ENCODE results near the gene BATF3.
"Not testable (repeated sequence)": the region's sequence is repeated elsewhere in the genome, so short reads cannot be mapped to it uniquely, and the experiment has no call there.

BATF3 gene

GRCh38 chr1:212667223-212668139 is 32.2 kb downstream of the BATF3 start:
- Histone ChIP-seq H3K27ac (peak overlapping the region in 20 of 21 experiments; percentile 4 to 92 (median 59)), H3K4me3 (no peak overlapping the region)

- H3K4me3 ChIP-seq = no peak overlapping the region
- no peak overlapping the region for H3K27ac ChIP-seq
These were observed 33.4 kb downstream of the BATF3 start for GRCh38 chr1:212666116-212666775.

DNA sequence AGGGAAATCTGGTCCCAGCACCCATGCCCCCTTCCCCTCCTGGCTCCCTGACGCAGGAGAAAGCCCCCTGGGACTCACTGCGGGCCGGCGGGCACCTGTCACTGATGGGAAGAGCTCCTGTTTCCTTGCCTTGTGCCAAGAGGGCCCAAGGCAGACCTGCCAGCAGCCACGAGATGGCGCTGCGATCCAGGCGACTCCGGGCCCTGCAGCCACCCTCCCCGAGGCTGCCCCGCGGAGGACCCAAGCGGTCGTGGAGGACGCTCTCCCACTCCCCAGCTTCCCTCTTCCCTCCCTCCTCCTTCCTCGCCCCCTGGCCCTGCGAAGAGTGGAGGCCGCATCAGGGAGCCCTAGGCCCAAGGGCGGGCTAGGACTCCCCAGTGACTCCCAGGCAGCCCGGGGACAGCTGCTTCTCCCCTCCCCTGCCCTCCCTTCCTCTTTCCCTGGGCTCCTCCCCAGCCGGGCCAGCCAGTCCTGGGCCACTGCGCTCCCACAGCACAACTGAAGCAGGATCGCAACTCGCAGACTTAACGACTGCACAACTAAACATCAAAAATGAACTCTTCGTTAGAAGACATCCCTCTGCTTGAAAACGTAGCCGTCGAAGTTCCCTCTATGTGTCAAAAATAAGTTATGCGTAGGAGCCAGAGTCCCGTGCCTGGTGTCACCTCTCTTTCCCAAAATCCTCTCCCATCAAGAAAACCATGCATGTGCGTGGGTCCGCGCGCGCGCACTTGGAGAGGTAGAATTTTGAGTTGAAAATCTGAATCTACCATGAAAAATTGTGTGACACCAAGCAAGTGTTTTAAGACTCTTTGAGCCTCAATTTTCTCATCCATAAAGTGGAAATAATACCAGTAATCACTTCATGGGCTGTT is 34.2 kb downstream of the BATF3 start:
- H3K27ac ChIP-seq = peak overlapping the region in 15 of 21 experiments; percentile 46 to 84 (median 77)
- peak overlapping the region; percentile 21 to 43 (median 33) for H3K4me3 ChIP-seq

DNA sequence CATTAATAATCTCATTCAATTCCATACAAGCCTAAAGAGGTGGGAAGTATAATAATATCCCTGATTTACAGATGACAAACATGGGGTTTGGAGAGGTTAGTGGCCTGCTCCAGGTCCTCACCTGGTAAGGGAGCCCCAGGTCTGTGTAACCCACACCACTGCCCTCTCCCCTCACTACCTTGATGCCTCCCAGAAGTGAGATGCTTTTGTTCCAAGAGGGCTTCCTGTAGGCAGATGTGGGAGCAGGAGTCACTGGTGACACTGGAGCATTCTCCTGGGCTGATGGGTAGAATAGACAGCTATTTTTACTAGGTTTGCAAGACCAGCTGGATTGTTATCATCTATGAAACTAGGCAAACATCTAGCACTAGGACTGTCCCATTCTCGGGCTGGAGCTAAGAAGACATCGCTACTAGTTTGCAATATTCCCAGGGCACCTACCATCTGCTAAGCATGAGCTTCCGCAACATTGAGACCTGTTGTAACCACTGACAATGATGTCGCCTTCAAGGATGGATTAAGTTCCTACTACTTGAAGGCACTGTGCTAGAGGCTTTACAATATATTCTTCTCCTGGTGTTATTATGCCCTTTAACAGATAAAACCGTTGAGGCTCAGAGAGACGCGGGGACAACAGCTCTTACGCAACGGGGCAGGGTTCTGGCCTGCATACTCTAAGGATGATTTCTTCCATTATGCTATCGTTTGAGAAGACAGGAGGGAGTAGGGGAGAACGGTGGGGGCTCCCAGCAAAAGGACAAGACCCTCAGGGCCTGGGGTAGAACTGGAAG is 35.0 kb downstream of the BATF3 start:
- H3K27ac ChIP-seq = peak overlapping the region in 2 of 21 experiments; percentile 76 to 82
- no peak overlapping the region for H3K4me3 ChIP-seq

DNA sequence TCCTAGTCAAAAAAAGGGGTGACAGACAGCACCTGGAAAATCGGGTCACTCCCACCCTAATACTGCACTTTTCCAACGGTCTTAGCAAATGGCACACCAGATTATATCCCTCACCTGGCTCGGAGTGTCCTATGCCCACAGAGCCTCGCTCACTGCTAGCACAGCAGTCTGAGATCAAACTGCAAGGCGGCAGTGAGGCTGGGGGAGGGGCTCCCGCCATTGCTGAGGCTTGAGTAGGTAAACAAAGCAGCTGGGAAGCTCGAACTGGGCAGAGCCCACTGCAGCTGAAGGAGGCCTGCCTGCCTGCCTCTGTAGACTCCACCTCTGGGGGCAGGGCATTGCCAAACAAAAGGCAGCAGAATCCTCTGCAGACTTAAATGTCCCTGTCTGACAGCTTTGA is 41.4 kb downstream of the BATF3 start:
- H3K27ac ChIP-seq = not testable (repeated sequence)

DNA sequence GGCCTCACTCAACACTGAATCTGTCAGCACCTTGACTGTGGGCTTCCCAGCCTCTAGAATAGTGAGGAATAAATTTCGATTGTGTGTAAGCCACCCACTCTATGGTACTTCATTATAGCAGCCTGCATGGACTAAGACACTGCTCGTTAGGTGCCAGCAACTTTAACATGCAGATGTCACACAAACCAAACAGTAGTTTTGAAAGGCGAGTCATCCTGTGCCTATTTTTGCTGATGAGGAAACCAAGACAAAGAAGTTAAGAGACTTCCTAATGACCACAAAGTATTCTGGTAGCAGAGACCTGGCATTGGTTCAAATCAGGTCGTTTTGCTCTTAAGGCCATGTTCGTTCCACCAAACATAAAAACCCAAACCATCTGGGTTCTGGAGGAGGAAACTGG is 42.9 kb downstream of the BATF3 start:
- Histone ChIP-seq H3K27ac (no peak overlapping the region), H3K4me3 (no peak overlapping the region)

More for the DNA sequence above, 41.4 kb downstream of the BATF3 start:
- not testable (repeated sequence) for H3K4me3 ChIP-seq

GRCh38 chr1:212655668-212656440 is 43.8 kb downstream of the BATF3 start:
- Histone ChIP-seq H3K27ac (no peak overlapping the region), H3K4me3 (no peak overlapping the region)

- Histone ChIP-seq H3K27ac (no peak overlapping the region), H3K4me3 (no peak overlapping the region)
These were observed 47.0 kb downstream of the BATF3 start for GRCh38 chr1:212652609-212653008.

GRCh38 chr1:212651977-212652376 is 47.7 kb downstream of the BATF3 start:
- H3K27ac ChIP-seq = no peak overlapping the region
- no peak overlapping the region for H3K4me3 ChIP-seq

GRCh38 chr1:212651521-212651920 is 48.1 kb downstream of the BATF3 start:
- H3K27ac ChIP-seq = no peak overlapping the region
- no peak overlapping the region for H3K4me3 ChIP-seq

DNA sequence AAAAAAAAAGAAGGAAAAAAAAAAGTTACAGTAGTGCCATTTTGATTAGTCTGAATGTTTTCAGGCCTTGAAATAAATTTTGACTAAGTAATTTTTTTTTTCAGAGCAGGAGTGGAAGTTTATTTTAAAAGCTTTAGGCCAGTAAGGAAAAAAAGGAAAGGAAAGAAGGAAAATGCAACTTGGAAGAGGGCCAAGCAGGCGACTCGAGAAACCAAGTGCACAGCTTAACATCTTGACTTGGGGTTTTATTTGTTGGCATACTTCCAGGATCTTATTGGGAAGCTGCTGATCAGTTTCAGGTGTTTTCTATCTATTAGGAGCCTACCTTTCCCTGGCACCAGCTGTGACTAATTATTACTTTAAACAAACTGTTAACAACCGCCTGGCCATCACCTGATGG is 49.4 kb downstream of the BATF3 start:
- Histone ChIP-seq H3K27ac (no peak overlapping the region), H3K4me3 (no peak overlapping the region)

DNA sequence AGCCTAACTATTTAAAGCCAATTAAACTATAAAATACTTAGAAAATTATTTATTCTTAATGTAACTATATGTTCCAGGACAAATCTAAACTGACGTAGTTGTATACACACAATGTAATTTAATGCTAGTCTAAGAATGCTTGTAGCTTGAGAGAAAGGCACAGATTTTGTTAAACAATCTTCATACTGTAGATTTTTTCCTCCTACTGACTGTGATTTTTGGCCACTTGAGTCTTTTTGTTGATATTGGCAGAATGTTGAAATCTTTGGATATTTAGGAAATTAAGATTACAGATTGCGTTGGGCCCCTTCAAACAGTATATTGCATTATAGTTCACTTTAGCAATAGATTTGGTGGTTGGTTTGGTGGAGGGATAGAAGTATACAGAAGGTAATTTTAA is 50.6 kb downstream of the BATF3 start:
- Histone ChIP-seq H3K27ac (no peak overlapping the region), H3K4me3 (no peak overlapping the region)

GRCh38 chr1:212648431-212648830 is 51.2 kb downstream of the BATF3 start:
- H3K4me3 ChIP-seq = no peak overlapping the region
- no peak overlapping the region for H3K27ac ChIP-seq

DNA sequence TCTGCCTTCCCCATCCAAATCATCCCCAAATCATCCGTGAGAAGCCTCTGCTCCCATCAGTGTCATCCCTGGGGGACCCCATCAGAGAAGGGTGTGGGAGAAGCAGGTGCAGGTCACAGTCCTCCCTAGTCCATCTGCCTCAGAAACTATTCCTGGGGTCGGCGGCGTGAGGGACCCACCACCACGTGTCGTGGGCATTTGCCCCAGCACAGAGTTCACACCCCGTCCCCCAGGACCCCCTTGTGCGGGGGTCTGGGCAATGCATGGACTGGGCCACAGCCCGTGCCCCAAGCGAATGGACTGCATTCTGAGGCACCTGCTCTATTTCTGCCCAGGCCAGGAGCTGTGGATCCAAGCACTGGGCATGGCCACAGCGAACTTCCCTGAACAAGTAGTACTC is 52.6 kb downstream of the BATF3 start:
- no peak overlapping the region for H3K4me3 ChIP-seq

DNA sequence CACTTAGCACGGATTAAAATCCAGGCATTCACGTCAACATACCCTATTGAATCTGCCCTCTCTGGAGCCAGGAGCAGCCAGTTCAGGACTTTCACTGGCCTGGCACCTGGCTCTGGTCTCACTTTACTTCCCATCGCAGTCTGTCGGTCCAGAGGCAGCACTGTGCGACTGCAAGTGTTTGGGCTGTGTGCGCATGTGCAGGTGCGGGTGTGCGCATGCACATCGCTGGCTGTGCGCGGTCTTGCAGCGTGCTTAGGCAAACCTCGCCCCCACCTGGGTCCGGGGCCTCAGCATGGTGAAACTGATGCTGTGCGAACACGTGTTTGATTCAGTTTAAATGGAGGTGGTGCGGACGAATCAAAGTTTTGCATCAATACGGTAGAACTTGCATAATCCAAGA is 53.1 kb downstream of the BATF3 start:
- no peak overlapping the region for H3K27ac ChIP-seq
- H3K4me3 ChIP-seq = no peak overlapping the region

More for the DNA sequence above, 52.6 kb downstream of the BATF3 start:
- no peak overlapping the region for H3K27ac ChIP-seq

DNA sequence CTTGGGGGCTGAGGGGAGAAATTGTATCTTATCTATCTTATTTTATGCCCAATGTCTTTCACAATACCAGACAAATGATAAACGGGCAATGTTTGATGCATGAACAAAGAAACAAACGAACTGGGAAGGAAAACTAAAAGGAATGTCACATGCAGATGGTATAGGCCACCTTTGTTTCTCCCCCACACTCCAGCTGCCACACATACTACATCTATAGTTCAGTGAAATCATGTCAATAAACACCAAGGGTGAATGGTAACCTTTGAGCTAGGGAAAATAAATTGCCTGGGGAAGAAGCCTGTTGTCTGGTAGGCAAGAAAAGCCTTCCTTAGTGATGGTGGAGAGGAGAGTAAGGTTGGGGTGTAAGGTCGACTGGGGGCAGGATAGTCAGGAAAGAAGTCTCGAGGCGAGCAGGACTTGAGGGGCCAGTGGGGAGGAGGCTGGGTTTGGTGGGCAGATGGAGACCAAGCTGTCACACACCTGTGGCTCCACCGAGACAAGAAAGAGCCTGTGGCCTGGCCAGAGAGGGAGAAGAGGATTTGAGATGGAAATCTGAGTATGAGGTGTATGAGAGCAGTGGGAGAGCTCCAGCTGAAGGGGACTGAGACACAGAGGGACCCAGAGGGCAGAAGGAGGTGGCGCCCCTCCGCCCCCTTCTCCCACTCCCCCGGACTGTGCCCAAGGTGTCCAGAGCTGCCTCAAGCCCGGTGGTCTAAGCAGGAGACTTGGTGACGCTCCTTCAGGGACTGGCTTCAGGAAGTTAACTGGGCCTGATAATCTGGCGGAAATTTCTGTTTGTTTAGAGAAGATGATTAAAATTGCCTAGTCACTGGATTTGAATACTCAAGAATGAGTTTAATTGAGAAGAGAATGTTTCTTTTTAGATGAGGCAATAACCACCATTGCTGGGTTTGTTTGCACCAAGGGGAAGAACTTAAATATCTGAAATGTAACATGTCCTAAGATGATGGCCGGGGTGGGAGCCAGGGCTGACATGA is 53.8 kb downstream of the BATF3 start:
- H3K4me3 ChIP-seq = no peak overlapping the region
- no peak overlapping the region for H3K27ac ChIP-seq

- Histone ChIP-seq H3K4me3 (no peak overlapping the region), H3K27ac (no peak overlapping the region)
These were observed 54.6 kb downstream of the BATF3 start for GRCh38 chr1:212644866-212645545.
